ENCODE measurements around the gene IL5RA.

Gene IL5RA

GRCh38 chr3:3113042-3113709 is 3.0 kb upstream of the IL5RA start:
- H3K27ac ChIP-seq (replicated peaks), result no peak overlapping the region
- DNase-seq (ENCODE audit: low read depth in 1 of 2, low spot score in 1 of 2), result no peak

DNA sequence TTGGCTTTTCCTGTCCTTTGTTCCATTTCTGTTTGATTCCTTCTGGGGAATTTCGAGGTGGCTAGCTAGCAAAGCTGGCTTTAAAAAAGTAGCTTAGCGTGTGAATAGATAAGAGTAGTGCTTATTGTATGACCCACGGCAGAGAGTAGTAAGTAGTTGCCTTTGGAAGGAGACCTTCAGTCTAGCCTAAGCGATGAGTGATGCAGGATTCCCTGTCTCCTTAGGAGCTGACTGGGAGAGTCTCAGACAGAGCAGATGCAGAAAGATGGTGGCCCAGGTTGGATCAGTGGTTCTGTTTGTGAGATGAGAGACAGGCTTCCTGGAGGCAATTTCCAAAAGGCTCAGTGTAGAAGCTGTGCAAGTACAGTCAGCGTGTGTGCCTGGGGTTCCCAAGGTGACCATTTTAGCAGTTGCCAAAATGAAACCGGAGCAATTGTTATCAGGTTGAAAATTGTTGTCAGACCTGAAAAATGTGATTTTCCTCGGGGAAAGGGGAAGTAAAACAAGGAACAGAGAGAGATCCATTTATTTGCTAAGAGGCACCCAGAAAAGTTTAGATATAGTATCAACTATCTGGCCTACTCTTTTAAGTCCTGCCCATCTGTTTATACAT is 681 bp upstream of the IL5RA start:
- DNase-seq (ENCODE audit: low read depth in 1 of 2, low spot score in 1 of 2), result no peak
- Histone ChIP-seq H3K4me3 (replicated peaks; ENCODE audit: insufficient read depth, low read length) (no peak overlapping the region), H3K27ac (replicated peaks) (no peak overlapping the region), H3K27me3 (ENCODE audit: insufficient read depth, poor library complexity, severe bottlenecking) (no peaks in the 10 kb centered on the region)
- no peak for TF ChIP-seq GABPA (IDR thresholded peaks at IDR 0.05; ENCODE audit: low read depth)
- TF ChIP-seq REST (IDR thresholded peaks at IDR 0.05; ENCODE audit: insufficient replicate concordance, low read depth), result no peak
- TF ChIP-seq POLR2AphosphoS5 (IDR thresholded peaks at IDR 0.05; ENCODE audit: low read depth), result no peak
- TF ChIP-seq, protein P1, sequence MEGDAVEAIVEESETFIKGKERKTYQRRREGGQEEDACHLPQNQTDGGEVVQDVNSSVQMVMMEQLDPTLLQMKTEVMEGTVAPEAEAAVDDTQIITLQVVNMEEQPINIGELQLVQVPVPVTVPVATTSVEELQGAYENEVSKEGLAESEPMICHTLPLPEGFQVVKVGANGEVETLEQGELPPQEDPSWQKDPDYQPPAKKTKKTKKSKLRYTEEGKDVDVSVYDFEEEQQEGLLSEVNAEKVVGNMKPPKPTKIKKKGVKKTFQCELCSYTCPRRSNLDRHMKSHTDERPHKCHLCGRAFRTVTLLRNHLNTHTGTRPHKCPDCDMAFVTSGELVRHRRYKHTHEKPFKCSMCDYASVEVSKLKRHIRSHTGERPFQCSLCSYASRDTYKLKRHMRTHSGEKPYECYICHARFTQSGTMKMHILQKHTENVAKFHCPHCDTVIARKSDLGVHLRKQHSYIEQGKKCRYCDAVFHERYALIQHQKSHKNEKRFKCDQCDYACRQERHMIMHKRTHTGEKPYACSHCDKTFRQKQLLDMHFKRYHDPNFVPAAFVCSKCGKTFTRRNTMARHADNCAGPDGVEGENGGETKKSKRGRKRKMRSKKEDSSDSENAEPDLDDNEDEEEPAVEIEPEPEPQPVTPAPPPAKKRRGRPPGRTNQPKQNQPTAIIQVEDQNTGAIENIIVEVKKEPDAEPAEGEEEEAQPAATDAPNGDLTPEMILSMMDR (IDR thresholded peaks at IDR 0.05; ENCODE audit: insufficient read depth, low read length), result no peak
- TF ChIP-seq SPI1 (IDR thresholded peaks at IDR 0.05; ENCODE audit: borderline replicate concordance, low read depth), result no peak

More at GRCh38 chr3:3113042-3113709, 3.0 kb upstream of the IL5RA start:
- no peak for TF ChIP-seq REST (IDR thresholded peaks at IDR 0.05; ENCODE audit: insufficient replicate concordance, low read depth)
- TF ChIP-seq SPI1 (IDR thresholded peaks at IDR 0.05; ENCODE audit: borderline replicate concordance, low read depth), result no peak
- TF ChIP-seq GABPA (IDR thresholded peaks at IDR 0.05; ENCODE audit: low read depth), result no peak
- no peak for TF ChIP-seq POLR2AphosphoS5 (IDR thresholded peaks at IDR 0.05; ENCODE audit: low read depth)
- TF ChIP-seq, protein P1 (IDR thresholded peaks at IDR 0.05; ENCODE audit: insufficient read depth, low read length), result no peak
- Histone ChIP-seq H3K4me3 (replicated peaks; ENCODE audit: insufficient read depth, low read length) (no peak overlapping the region), H3K27me3 (ENCODE audit: insufficient read depth, poor library complexity, severe bottlenecking) (no peaks in the 10 kb centered on the region)

GRCh38 chr3:3109407-3110298 is 521 bp downstream of the IL5RA start:
- peak in 1 of 2 experiments; percentile 8 for DNase-seq (ENCODE audit: low read depth in 1 of 2, low spot score in 1 of 2)
- H3K4me3 ChIP-seq (replicated peaks; ENCODE audit: insufficient read depth, low read length), result no peak overlapping the region
- peak overlapping the region; percentile 57 for H3K27ac ChIP-seq (replicated peaks)
- TF ChIP-seq, protein P1 (IDR thresholded peaks at IDR 0.05; ENCODE audit: insufficient read depth, low read length), result no peak
- no peak for TF ChIP-seq POLR2AphosphoS5 (IDR thresholded peaks at IDR 0.05; ENCODE audit: low read depth)
- H3K27me3 ChIP-seq (ENCODE audit: insufficient read depth, poor library complexity, severe bottlenecking), result no peaks in the 10 kb centered on the region

All from HL-60 (cell line).